Tibial nerve (tissue), 4 donors: ENCODE measurements around the gene FABP3. TPM values are rescaled to one million over a fixed set of nuclear protein-coding genes. Genes with fewer than 3 reads are reported as not detected.

Source experiments
- DNase-seq, 2 donors: peaks; one replicate each; pipeline ENCODE4 v3.0.0-alpha.2; 2019; ENCODE audit warnings: low spot score in 2 of 2
- H3K27ac ChIP-seq, 4 donors: fragments of 200-600 bp; sonication (generic) in 3 of 4; one replicate each; pipeline ENCODE4 v1.5.1; 2017 to 2019; ENCODE audit warnings: mild to moderate bottlenecking in 1 of 4
- H3K27me3 ChIP-seq, 2 donors: fragments of 200-600 bp; sonication (generic) in 1 of 2; one replicate each; pipeline versions ENCODE4 v1.5.1 to v1.6.0; 2017 to 2019
- H3K36me3 ChIP-seq, 3 donors: fragments of 200-600 bp; sonication (generic); one replicate each; pipeline ENCODE4 v1.5.1; 2018 to 2019
- H3K4me1 ChIP-seq, 4 donors: fragments of 200-600 bp; sonication (generic) in 3 of 4; one replicate each; pipeline ENCODE4 v1.5.1; 2017 to 2019
- H3K4me3 ChIP-seq, 4 donors: fragments of 200-600 bp; sonication (generic) in 3 of 4; one replicate each; pipeline ENCODE4 v1.5.1; 2017 to 2019; ENCODE audit warnings: mild to moderate bottlenecking in 1 of 4, moderate library complexity in 1 of 4
- H3K9me3 ChIP-seq, 4 donors: fragments of 200-600 bp; sonication (generic) in 3 of 4; one replicate each; pipeline ENCODE4 v1.5.1; 2017 to 2019
- CTCF ChIP-seq, 5 experiments: fragments of 200-600 bp in 3 of 5; fragments of 450-650 bp in 2 of 5; sonication (generic) in 3 of 5; IDR thresholded peaks; one replicate each; pipeline ENCODE4 v1.5.1; 2016 to 2019; ENCODE audit warnings: antibody characterized with exemption in 5 of 5, mild to moderate bottlenecking in 3 of 5, moderate library complexity in 2 of 5
- EP300 ChIP-seq, 2 donors: sonication (generic); formaldehyde crosslinking; IDR thresholded peaks; one replicate each; pipeline ENCODE4 v1.6.1; 2017; ENCODE audit warnings: antibody characterized with exemption in 2 of 2, mild to moderate bottlenecking in 1 of 2
- POLR2A ChIP-seq, 2 donors: fragments of 450-650 bp; IDR thresholded peaks; one replicate each; pipeline ENCODE4 v1.6.1; 2017; ENCODE audit warnings: antibody characterized with exemption in 2 of 2, mild to moderate bottlenecking in 2 of 2, moderate library complexity in 2 of 2
- WGBS, 2 donors: methylation state at CpG; one replicate each; pipeline ENCODE4 v1.1.5; 2018; 5-methylcytosine and 5-hydroxymethylcytosine counted together
- total RNA-seq, 4 donors: library from RNA; depleted of rRNA; stranded (reverse); fragments of >200 nt; gene quantifications; one replicate each; pipeline ENCODE4 v1.1.0, GENCODE V29; 2016

FABP3 gene
- total RNA-seq, 4 donors from 2014 or later: 0.98 to 8.1 (median 3.4) TPM

GRCh38 chr1:31364561-31365250 lies 8.2 kb downstream of the FABP3 start:
- WGBS, 2 donors: 89% methylated on average over 3 of the region's 3 CpGs
- Histone ChIP-seq H3K36me3 (peaks cover 4 to 73% (median 6%) of the 10 kb centered on the region in 3 donors), H3K4me3 (no peak overlapping the region), H3K27ac (no peak overlapping the region), H3K9me3 (no peaks in the 10 kb centered on the region), H3K4me1 (peaks cover 0 to 9% (median 0%) of the 10 kb centered on the region in 4 donors), H3K27me3 (no peaks in the 10 kb centered on the region)
- DNase-seq: no peak
- no peak for TF ChIP-seq POLR2A (IDR thresholded peaks at IDR 0.05)
- no peak for TF ChIP-seq CTCF (IDR thresholded peaks at IDR 0.05)
- no peak for TF ChIP-seq EP300 (IDR thresholded peaks at IDR 0.05)

GRCh38 chr1:31362032-31362431 lies 10.8 kb downstream of the FABP3 start:
- Histone ChIP-seq H3K9me3 (no peaks in the 10 kb centered on the region), H3K27me3 (no peaks in the 10 kb centered on the region), H3K27ac (no peak overlapping the region), H3K4me3 (no peak overlapping the region), H3K36me3 (peaks cover 4 to 86% (median 9%) of the 10 kb centered on the region in 3 donors), H3K4me1 (no peaks in the 10 kb centered on the region)
- 93 to 97% methylated on average over 3 of the region's 3 CpGs for WGBS, 2 donors
- DNase-seq: no peak
- TF ChIP-seq EP300 (IDR thresholded peaks at IDR 0.05): no peak
- TF ChIP-seq POLR2A (IDR thresholded peaks at IDR 0.05): no peak
- no peak for TF ChIP-seq CTCF (IDR thresholded peaks at IDR 0.05)

GRCh38 chr1:31361607-31362006 lies 11.3 kb downstream of the FABP3 start:
- Histone ChIP-seq H3K36me3 (peaks cover 4 to 85% (median 9%) of the 10 kb centered on the region in 3 donors), H3K27me3 (no peaks in the 10 kb centered on the region), H3K9me3 (no peaks in the 10 kb centered on the region), H3K4me3 (no peak overlapping the region), H3K4me1 (no peaks in the 10 kb centered on the region), H3K27ac (no peak overlapping the region)
- TF ChIP-seq EP300 (IDR thresholded peaks at IDR 0.05) (no peak), POLR2A (IDR thresholded peaks at IDR 0.05) (no peak), CTCF (IDR thresholded peaks at IDR 0.05) (no peak)
- no peak for DNase-seq
- WGBS, 2 donors: 95 to 99% methylated on average over 6 of the region's 6 CpGs

GRCh38 chr1:31356427-31356826 lies 16.4 kb downstream of the FABP3 start:
- no peak overlapping the region for H3K4me3 ChIP-seq
- TF ChIP-seq EP300 (IDR thresholded peaks at IDR 0.05) (no peak), CTCF (IDR thresholded peaks at IDR 0.05) (no peak), POLR2A (IDR thresholded peaks at IDR 0.05) (no peak)
- no peak for DNase-seq
- H3K27me3 ChIP-seq: no peaks in the 10 kb centered on the region
- no peaks in the 10 kb centered on the region for H3K4me1 ChIP-seq
- H3K9me3 ChIP-seq: no peaks in the 10 kb centered on the region
- H3K36me3 ChIP-seq: peaks cover 0 to 88% (median 5%) of the 10 kb centered on the region in 3 donors
- WGBS, 2 donors: 90 to 94% methylated on average over 2 of the region's 2 CpGs
- no peak overlapping the region for H3K27ac ChIP-seq

GRCh38 chr1:31354283-31354682 lies 18.6 kb downstream of the FABP3 start:
- Histone ChIP-seq H3K27me3 (no peaks in the 10 kb centered on the region), H3K4me3 (no peak overlapping the region), H3K4me1 (no peaks in the 10 kb centered on the region), H3K27ac (no peak overlapping the region), H3K9me3 (no peaks in the 10 kb centered on the region), H3K36me3 (peaks cover 0 to 88% (median 3%) of the 10 kb centered on the region in 3 donors)
- DNase-seq: no peak
- 30 to 41% methylated on average over 3 of the region's 3 CpGs for WGBS, 2 donors
- no peak for TF ChIP-seq CTCF (IDR thresholded peaks at IDR 0.05)
- TF ChIP-seq EP300 (IDR thresholded peaks at IDR 0.05): no peak
- TF ChIP-seq POLR2A (IDR thresholded peaks at IDR 0.05): no peak
